Iris pigment epithelial cell (primary cell): Measurements from ENCODE around the gene CSTF2.

Experiments used
- DNase-seq: peaks from one replicate; pipeline ENCODE4 v3.0.0-alpha.2; 2011; ENCODE audit warnings: low read depth

Gene CSTF2

DNA sequence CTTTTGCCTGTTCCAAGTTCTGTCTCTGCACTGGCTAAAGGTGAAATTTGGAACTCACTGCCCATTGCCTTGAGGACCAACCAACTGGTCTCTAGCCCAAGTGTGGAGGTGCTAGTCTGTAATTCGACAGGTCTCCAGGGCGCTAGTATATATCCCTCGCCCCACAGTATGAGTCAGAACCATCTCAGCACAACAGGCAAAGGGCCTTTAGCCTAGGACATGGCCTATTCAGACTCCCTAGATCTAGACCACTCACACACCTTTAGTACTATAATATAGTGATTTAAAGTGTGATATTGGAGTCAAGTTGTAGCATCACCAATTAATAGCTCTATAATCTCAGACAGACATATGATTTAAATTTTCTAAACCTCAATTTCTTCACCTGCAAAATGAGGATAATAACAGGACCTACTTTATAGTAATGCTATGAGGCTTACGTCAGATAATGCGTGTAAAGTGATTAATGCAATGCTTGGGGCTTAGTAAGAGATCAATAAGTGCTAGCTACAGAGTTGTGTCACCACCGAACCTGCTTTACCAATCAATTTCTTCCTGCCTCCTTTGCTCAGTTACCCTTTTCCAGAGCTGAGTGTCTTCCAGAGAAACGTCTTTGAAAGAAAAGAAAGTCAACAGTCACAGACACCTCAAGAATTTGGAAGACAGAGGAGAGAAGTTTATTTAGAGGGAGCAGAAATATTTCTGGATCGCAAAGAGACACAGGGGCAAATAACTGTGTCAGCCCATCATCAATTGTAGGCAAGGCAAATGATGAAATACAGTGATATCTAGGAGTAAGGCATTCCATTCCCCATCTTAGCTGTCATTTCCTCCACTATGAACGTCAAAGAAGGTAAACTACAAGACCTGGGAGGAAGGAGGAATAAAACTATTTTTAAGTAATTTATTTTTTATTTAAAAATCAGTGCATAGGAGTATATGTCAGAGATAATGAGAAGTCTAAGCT is 51.7 kb downstream of the CSTF2 start:
- peak; percentile 54 for DNase-seq

DNA sequence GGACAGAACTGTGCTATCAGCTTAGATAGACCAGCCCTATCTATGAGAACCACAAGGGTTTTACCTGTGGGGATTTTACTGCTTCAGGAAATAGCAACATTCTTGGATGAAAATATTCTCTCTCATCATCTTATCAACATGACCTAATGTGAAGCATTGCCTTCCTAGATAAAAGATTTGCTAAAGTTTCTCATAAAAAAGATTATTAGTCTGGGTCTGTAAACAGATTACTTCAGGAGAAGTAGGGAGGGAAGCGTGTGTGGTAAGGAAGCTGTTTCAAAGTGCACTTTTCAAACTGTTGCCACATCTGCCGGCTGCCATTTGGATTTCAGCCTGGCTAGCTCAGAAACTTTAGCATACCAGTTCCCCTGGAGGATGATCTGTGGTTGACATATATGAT is 54.1 kb downstream of the CSTF2 start, which contains the start of gene NOX1:
Gene NOX1, minus strand, starts transcription at position 35 of the 400 bp plus-strand sequence. CDS start 220 bp downstream, outside the sequence.
- DNase-seq, result peak; percentile 17

DNA sequence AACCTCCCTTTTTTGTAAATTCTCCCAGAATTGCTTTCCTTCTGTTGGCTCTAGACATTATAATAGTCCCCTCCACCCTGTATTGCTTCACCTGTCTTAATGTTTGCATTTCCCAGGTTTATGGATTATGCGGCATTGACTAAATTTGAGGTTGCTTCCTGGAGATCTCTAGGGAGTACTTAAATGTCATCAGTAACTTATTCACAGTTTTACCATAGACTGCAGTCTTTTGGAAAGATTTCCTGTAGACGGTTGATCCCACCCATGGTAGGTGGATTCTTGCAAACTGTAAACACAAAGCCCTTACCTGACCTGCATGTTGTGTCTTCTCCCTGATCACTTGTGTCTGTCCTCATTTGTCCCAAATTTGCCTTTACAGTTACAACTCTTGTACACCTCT is 60.2 kb downstream of the CSTF2 start:
- no peak for DNase-seq

DNA sequence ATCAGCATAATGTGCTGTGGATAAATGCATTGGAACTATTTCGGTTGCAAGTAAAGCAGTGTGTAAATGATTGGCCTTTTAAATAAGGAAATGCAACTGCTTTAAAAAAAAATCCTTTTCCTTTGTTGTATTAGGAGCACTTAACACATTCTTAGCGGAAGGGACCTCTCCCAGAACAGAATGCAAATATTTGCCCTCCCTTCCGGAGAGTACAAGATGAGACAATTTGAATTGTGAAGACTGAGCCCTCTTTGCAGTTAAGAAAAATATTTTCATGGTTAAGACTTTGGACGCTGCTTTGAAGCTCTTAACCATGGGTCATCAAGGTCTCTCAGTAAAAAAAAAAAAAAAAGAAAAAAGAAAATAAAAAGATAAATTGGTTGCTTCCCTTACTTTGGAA is 63.5 kb downstream of the CSTF2 start:
- no peak for DNase-seq
